Kidney (tissue), 14 donors: ENCODE data around the gene AGTRAP. TPM values are rescaled to one million over a fixed set of nuclear protein-coding genes. Genes with fewer than 3 reads are reported as not detected.
A peak's percentile ranks its signal among the peaks of the same experiment; 100 is the strongest.

Experiments
- DNase-seq, 5 donors: peaks; one replicate each; pipeline ENCODE4 v3.0.0-alpha.2; 2013 to 2020
- FAIRE-seq: peaks from 2 replicates; lab custom pipeline; 2012; peaks lifted over from hg19 to GRCh38; lab: Jason Lieb, UNC
- H3K27ac ChIP-seq, 2 donors: one replicate each; pipeline ENCODE4 v1.7.0; 2013; ENCODE audit warnings: low read depth in 2 of 2, low read length in 2 of 2, inconsistent platforms in 1 of 2
- H3K27me3 ChIP-seq: one replicate; pipeline ENCODE4 v1.7.1; 2013; ENCODE audit warnings: low read length, inconsistent platforms; ENCODE audit not compliant: control insufficient read depth, insufficient read depth
- H3K36me3 ChIP-seq, 3 donors: one replicate each; pipeline versions ENCODE4 v1.7.0 to v1.7.1; 2013; ENCODE audit warnings: low read length in 3 of 3, control low read depth in 1 of 3, inconsistent platforms in 1 of 3; ENCODE audit not compliant: insufficient read depth in 3 of 3, control insufficient read depth in 2 of 3
- H3K4me1 ChIP-seq, 3 donors: one replicate each; pipeline versions ENCODE4 v1.7.0 to v1.7.1; 2013; ENCODE audit warnings: low read length in 3 of 3, inconsistent platforms in 1 of 3, low read depth in 1 of 3; ENCODE audit not compliant: control insufficient read depth in 2 of 3, insufficient read depth in 2 of 3
- H3K4me3 ChIP-seq, 3 donors: one replicate each; pipeline versions ENCODE4 v1.7.0 to v1.8.1; 2013; ENCODE audit warnings: low read length in 3 of 3, control low read depth in 1 of 3, inconsistent platforms in 1 of 3
- H3K9ac ChIP-seq, 3 donors: one replicate each; pipeline versions ENCODE4 v1.7.0 to v1.7.1; 2013; ENCODE audit warnings: low read length in 3 of 3, control low read depth in 1 of 3, inconsistent platforms in 1 of 3
- H3K9me3 ChIP-seq, 3 donors: one replicate each; pipeline versions ENCODE4 v1.7.0 to v1.7.1; 2013; ENCODE audit warnings: low read length in 3 of 3, control low read depth in 1 of 3, inconsistent platforms in 1 of 3; ENCODE audit not compliant: control insufficient read depth in 2 of 3, insufficient read depth in 1 of 3
- CTCF ChIP-seq: IDR thresholded peaks from 3 replicates; pipeline ENCODE4 v1.5.1; 2012; ENCODE audit warnings: mild to moderate bottlenecking, moderate library complexity, borderline replicate concordance; ENCODE audit not compliant: insufficient read depth; ENCODE audit errors: extremely low read depth
- intact Hi-C: fragments of 100-400 bp; cut with DNase I; formaldehyde crosslinking; loops from one replicate; pipeline ENCODE4 v1.11.1; 2022
- polyA plus RNA-seq: library from polyadenylated mRNA; stranded (reverse); fragments of 350-450 nt; fragmentation: Illumina TruSeq; extraction: RNeasy Lipid Tissue Mini Kit (QIAGEN cat#74804); gene quantifications from one replicate; pipeline ENCODE4 v1.2.3, GENCODE V29; 2014; ENCODE audit warnings: low read depth, low replicate concordance; ENCODE audit not compliant: insufficient read depth
- total RNA-seq: library from RNA; stranded (reverse); fragmentation: NEBNext Ultra II Directional; extraction: Animal tissue kit (Norgen Biotek cat#: 25700); gene quantifications from one replicate; pipeline ENCODE4 v1.2.1, GENCODE V29; 2021
- donor health status: control.
- donor health status: control.
- donor health status: control.
- donor health status: control.
- donor health status: control.
- donor health status: DM: yes; HTN: yes; CAD: no.
- donor health status: Normal renal cell carcinoma (clear cell type).

The AGTRAP gene
- total and polyA plus RNA-seq, 2 donors from 2014 or later, result 66.1 to 140 TPM

- peaks cover 5% of the 10 kb centered on the region for H3K27me3 ChIP-seq
- H3K9ac ChIP-seq, result no peak overlapping the region
- no peak for TF ChIP-seq CTCF
- peaks cover 0 to 10% (median 5%) of the 10 kb centered on the region in 3 donors for H3K4me1 ChIP-seq
- H3K9me3 ChIP-seq, result peaks cover 0 to 2% (median 0%) of the 10 kb centered on the region in 3 donors
- FAIRE-seq (no peak), DNase-seq (peak in 1 of 5 donors; percentile 13)
- H3K36me3 ChIP-seq, result no peaks in the 10 kb centered on the region
- no peak overlapping the region for H3K4me3 ChIP-seq
- intact Hi-C loops, result no loop called here
- H3K27ac ChIP-seq, result no peak overlapping the region
Measured at GRCh38 chr1:11704194-11704529, 31.8 kb upstream of the AGTRAP start.

GRCh38 chr1:11704691-11705475 is 31.1 kb upstream of the AGTRAP start:
- FAIRE-seq (no peak), DNase-seq (peak in 4 of 5 donors; percentile 61 to 79 (median 70))
- intact Hi-C loops, result no loop called here

GRCh38 chr1:11705596-11705995 is 30.3 kb upstream of the AGTRAP start:
- intact Hi-C loops, result no loop called here
- H3K27ac ChIP-seq, result no peak overlapping the region
- H3K4me3 ChIP-seq, result no peak overlapping the region
- no peak overlapping the region for H3K9ac ChIP-seq
- H3K4me1 ChIP-seq, result peaks cover 0 to 10% (median 5%) of the 10 kb centered on the region in 3 donors
- TF ChIP-seq CTCF, result no peak
- no peak for FAIRE-seq
- DNase-seq, result no peak
- H3K27me3 ChIP-seq, result peaks cover 5% of the 10 kb centered on the region
- no peaks in the 10 kb centered on the region for H3K36me3 ChIP-seq
- peaks cover 0 to 2% (median 0%) of the 10 kb centered on the region in 3 donors for H3K9me3 ChIP-seq

More at GRCh38 chr1:11704691-11705475, 31.1 kb upstream of the AGTRAP start:
- Histone ChIP-seq H3K27ac (no peak overlapping the region), H3K9me3 (peaks cover 0 to 2% (median 0%) of the 10 kb centered on the region in 3 donors), H3K4me1 (peaks cover 0 to 10% (median 5%) of the 10 kb centered on the region in 3 donors), H3K9ac (no peak overlapping the region), H3K4me3 (no peak overlapping the region), H3K36me3 (no peaks in the 10 kb centered on the region), H3K27me3 (peaks cover 5% of the 10 kb centered on the region)
- TF ChIP-seq CTCF, result no peak
